ENCODE measurements around the gene TPK1. TPM values are rescaled to one million over a fixed set of nuclear protein-coding genes. Genes with fewer than 3 reads are reported as not detected.
"Not testable (repeated sequence)": the region's sequence is repeated elsewhere in the genome, so short reads cannot be mapped to it uniquely, and the experiment has no call there.

The TPK1 gene
- total and polyA plus RNA-seq, 2 donors = 5.7 to 10.7 TPM

DNA sequence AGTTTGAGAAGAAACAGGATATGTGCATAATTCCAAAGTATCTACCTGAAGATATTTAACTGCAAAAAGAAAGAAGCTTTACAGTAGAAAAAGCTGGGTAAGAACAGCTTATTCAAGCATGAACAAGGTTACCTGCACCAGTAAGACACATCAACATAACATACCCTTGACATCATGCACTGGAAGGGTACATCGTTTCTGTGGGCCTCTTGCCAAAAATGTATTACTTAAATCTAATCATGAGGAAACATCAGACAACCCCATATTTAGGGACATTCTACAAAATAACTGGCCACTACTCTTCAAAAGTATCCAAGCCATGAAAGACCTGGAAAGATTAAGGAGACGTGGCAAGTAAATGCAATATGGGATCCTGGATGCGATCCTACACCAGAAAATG, 18.9 kb downstream of the TPK1 start:
- Histone ChIP-seq H3K4me1 (ENCODE audit: insufficient read depth) (no peaks in the 10 kb centered on the region), H3K27ac (ENCODE audit: low read depth) (no peak overlapping the region), H3K36me3 (ENCODE audit: insufficient read depth) (no peaks in the 10 kb centered on the region), H3K4me3 (ENCODE audit: low read depth, low read length) (no peak overlapping the region)
- 71% methylated on average over 3 of the region's 3 CpGs for WGBS
- no peak for DNase-seq (ENCODE audit: extremely low spot score)

- H3K4me1 ChIP-seq (ENCODE audit: insufficient read depth) = no peaks in the 10 kb centered on the region
- no peak for DNase-seq (ENCODE audit: extremely low spot score)
- H3K4me3 ChIP-seq (ENCODE audit: low read depth, low read length) = no peak overlapping the region
- H3K27ac ChIP-seq (ENCODE audit: low read depth) = no peak overlapping the region
- 87% methylated on average over 1 of the region's 1 CpG for WGBS
- no peaks in the 10 kb centered on the region for H3K36me3 ChIP-seq (ENCODE audit: insufficient read depth)
Measured at GRCh38 chr7:144814299-144814698, 21.6 kb downstream of the TPK1 start.

- DNase-seq (ENCODE audit: extremely low spot score) = no peak
- WGBS = 71% methylated on average over 5 of the region's 5 CpGs
Measured at GRCh38 chr7:144812379-144813283, 23.2 kb downstream of the TPK1 start.

DNA sequence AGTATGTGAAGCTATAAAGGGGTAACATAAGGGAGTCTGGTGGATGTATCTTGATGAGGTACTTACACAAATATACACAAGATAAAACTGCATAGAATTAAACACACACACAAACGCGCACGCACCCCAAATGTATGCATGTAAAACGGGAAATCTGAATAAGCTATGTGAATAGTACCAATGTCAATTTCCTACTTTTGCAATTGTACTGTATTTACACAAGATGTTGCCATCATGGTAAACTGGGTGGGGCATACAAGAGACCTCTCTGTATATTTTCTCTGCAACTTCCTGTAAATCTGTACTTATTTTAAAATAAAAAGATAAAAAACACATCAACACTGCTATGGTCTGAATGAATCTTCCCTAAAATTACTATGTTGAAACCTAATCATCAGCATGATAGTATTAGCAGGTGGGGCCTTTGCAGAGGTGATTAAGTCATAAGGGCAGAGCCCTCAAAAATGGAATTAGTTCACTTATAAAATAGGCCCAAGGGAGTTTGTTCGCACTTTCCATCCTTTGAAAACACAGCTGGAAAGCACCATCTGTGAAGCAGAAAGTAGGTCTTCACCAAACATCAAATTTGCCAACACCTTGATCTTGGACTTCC, 30.1 kb downstream of the TPK1 start:
- Histone ChIP-seq H3K4me1 (ENCODE audit: insufficient read depth) (no peaks in the 10 kb centered on the region), H3K4me3 (ENCODE audit: low read depth, low read length) (no peak overlapping the region), H3K27ac (ENCODE audit: low read depth) (no peak overlapping the region), H3K36me3 (ENCODE audit: insufficient read depth) (no peaks in the 10 kb centered on the region)
- WGBS = 93% methylated on average over 5 of the region's 5 CpGs
- no peak for DNase-seq (ENCODE audit: extremely low spot score)

More at GRCh38 chr7:144812379-144813283, 23.2 kb downstream of the TPK1 start:
- H3K36me3 ChIP-seq (ENCODE audit: insufficient read depth) = no peaks in the 10 kb centered on the region
- H3K4me3 ChIP-seq (ENCODE audit: low read depth, low read length) = no peak overlapping the region
- H3K27ac ChIP-seq (ENCODE audit: low read depth) = no peak overlapping the region
- H3K4me1 ChIP-seq (ENCODE audit: insufficient read depth) = no peaks in the 10 kb centered on the region

DNA sequence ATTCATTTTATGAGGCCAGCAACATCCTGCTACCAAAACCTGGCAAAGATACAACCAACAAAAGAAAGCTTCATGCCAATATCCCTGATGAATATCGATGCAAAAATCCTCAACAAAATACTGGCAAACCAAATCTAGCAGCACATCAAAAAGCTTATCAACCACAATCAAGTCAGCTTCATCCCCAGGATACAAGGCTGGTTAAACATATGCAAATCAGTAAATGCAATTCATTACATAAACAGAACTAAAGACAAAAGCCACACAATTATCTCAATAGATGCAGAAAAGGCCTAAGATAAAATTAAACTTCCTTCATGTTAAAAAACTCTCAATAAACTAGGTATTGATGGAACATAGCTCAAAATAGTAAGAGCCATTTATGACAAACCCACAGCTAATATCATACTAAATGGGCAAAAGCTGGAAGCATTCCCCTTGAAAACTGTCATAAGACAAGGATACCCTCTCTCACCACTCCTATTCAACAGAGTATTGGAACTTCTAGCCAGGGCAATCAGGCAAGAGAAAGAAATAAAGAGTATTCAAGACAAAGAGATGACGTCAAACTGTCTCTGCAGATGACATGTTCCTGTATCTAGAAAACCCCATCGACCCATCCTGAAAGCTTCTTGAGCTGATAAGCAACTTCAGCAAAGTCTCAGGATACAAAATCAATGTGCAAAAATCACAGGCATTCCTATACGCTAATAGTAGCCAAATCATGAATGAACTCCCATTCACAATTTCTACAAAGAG, 35.0 kb downstream of the TPK1 start:
- WGBS = 73% methylated on average over 4 of the region's 4 CpGs
- H3K27ac ChIP-seq (ENCODE audit: low read depth); H3K4me3 ChIP-seq (ENCODE audit: low read depth, low read length): not testable (repeated sequence)

GRCh38 chr7:144796919-144797318, 38.9 kb downstream of the TPK1 start:
- Histone ChIP-seq H3K36me3 (ENCODE audit: insufficient read depth) (no peaks in the 10 kb centered on the region), H3K27ac (ENCODE audit: low read depth) (no peak overlapping the region), H3K4me3 (ENCODE audit: low read depth, low read length) (no peak overlapping the region), H3K4me1 (ENCODE audit: insufficient read depth) (no peaks in the 10 kb centered on the region)
- no peak for DNase-seq (ENCODE audit: extremely low spot score)
- 95% methylated on average over 5 of the region's 5 CpGs for WGBS

More for the DNA sequence above, 35.0 kb downstream of the TPK1 start:
- H3K4me1 ChIP-seq (ENCODE audit: insufficient read depth); H3K36me3 ChIP-seq (ENCODE audit: insufficient read depth); DNase-seq (ENCODE audit: extremely low spot score): not testable (repeated sequence)

GRCh38 chr7:144792050-144792449, 43.8 kb downstream of the TPK1 start:
- Histone ChIP-seq H3K36me3 (ENCODE audit: insufficient read depth) (no peaks in the 10 kb centered on the region), H3K4me3 (ENCODE audit: low read depth, low read length) (no peak overlapping the region), H3K27ac (ENCODE audit: low read depth) (no peak overlapping the region), H3K4me1 (ENCODE audit: insufficient read depth) (no peaks in the 10 kb centered on the region)
- no peak for DNase-seq (ENCODE audit: extremely low spot score)
- 97% methylated on average over 3 of the region's 3 CpGs for WGBS

DNA sequence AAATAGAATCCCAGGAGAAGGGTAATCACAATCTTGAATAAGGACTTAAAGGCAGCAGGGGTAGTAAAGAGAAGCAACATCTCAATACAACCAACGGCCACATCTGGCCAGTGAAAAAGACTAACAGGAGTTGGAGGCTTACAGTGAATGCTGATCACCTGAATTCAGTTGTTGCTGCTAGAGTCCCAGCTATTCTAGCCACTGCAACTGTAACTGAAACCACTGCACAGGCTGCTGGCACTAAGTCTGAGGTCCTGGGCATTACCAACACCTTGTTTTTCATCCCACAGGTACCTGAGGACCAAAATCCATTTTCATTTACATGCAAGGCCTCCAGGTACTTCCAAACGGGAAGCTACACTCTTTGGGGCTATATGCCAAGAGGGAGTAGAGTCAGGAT, 44.4 kb downstream of the TPK1 start:
- no peak for DNase-seq (ENCODE audit: extremely low spot score)
- H3K27ac ChIP-seq (ENCODE audit: low read depth) = no peak overlapping the region
- 80% methylated on average over 2 of the region's 2 CpGs for WGBS
- no peaks in the 10 kb centered on the region for H3K4me1 ChIP-seq (ENCODE audit: insufficient read depth)
- no peak overlapping the region for H3K4me3 ChIP-seq (ENCODE audit: low read depth, low read length)
- no peaks in the 10 kb centered on the region for H3K36me3 ChIP-seq (ENCODE audit: insufficient read depth)

DNA sequence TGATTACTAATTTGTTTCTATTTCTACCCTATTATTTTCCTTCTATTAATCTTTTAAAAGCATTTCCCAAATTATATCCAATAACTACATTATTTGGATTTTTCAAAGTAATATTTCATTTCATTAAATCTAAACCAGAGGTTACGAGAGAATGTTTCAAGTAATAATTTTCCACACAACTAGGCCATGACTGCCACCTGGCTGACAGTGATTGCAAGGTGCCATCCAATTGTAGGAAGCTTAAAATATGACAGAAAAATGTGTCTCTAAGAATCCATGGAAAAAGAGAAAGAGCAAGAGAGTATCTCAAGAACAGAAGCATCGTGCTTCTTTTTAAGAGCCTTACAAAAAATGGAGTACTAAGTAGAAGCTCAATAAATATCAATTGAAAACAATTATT, 48.7 kb downstream of the TPK1 start:
- no peak for DNase-seq (ENCODE audit: extremely low spot score)
- H3K4me3 ChIP-seq (ENCODE audit: low read depth, low read length) = no peak overlapping the region
- no peaks in the 10 kb centered on the region for H3K36me3 ChIP-seq (ENCODE audit: insufficient read depth)
- WGBS = 90% methylated on average over 2 of the region's 2 CpGs
- H3K27ac ChIP-seq (ENCODE audit: low read depth) = no peak overlapping the region
- no peaks in the 10 kb centered on the region for H3K4me1 ChIP-seq (ENCODE audit: insufficient read depth)

- Histone ChIP-seq H3K36me3 (ENCODE audit: insufficient read depth) (no peaks in the 10 kb centered on the region), H3K27ac (ENCODE audit: low read depth) (no peak overlapping the region), H3K4me3 (ENCODE audit: low read depth, low read length) (no peak overlapping the region), H3K4me1 (ENCODE audit: insufficient read depth) (no peaks in the 10 kb centered on the region)
- no peak for DNase-seq (ENCODE audit: extremely low spot score)
- 85% methylated on average over 2 of the region's 2 CpGs for WGBS
Measured at GRCh38 chr7:144786522-144786921, 49.3 kb downstream of the TPK1 start.

- WGBS = 77% methylated on average over 1 of the region's 1 CpG
- Histone ChIP-seq H3K4me1 (ENCODE audit: insufficient read depth) (no peaks in the 10 kb centered on the region), H3K36me3 (ENCODE audit: insufficient read depth) (no peaks in the 10 kb centered on the region), H3K4me3 (ENCODE audit: low read depth, low read length) (no peak overlapping the region), H3K27ac (ENCODE audit: low read depth) (no peak overlapping the region)
- DNase-seq (ENCODE audit: extremely low spot score) = no peak
Measured at GRCh38 chr7:144786079-144786478, 49.8 kb downstream of the TPK1 start.

DNA sequence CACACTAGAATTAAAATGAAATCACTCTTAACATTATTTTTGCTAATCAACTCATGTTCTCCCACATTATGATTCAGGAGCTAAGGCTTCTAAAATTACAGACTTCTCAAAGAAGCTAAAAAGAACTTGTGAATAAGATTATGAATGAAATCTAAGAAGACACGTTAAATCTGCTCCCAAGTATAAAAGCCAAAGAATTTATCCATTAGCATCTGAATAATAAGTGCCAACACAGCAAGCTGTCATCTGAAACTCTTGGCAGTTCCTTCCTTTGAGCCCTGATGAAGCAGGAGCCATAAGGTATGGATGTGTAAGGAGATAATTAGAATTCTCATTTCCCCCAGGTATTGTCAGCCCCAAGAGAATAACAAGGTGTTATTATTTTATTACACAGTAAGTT, 50.3 kb downstream of the TPK1 start:
- 73% methylated on average over 1 of the region's 1 CpG for WGBS
- Histone ChIP-seq H3K4me1 (ENCODE audit: insufficient read depth) (no peaks in the 10 kb centered on the region), H3K4me3 (ENCODE audit: low read depth, low read length) (no peak overlapping the region), H3K27ac (ENCODE audit: low read depth) (no peak overlapping the region), H3K36me3 (ENCODE audit: insufficient read depth) (no peaks in the 10 kb centered on the region)
- no peak for DNase-seq (ENCODE audit: extremely low spot score)

- WGBS = 85% methylated on average over 3 of the region's 3 CpGs
- DNase-seq (ENCODE audit: extremely low spot score) = no peak
- Histone ChIP-seq H3K4me1 (ENCODE audit: insufficient read depth) (no peaks in the 10 kb centered on the region), H3K36me3 (ENCODE audit: insufficient read depth) (no peaks in the 10 kb centered on the region), H3K27ac (ENCODE audit: low read depth) (no peak overlapping the region), H3K4me3 (ENCODE audit: low read depth, low read length) (no peak overlapping the region)
Measured at GRCh38 chr7:144784943-144785342, 50.9 kb downstream of the TPK1 start.

- Histone ChIP-seq H3K4me3 (ENCODE audit: low read depth, low read length) (no peak overlapping the region), H3K27ac (ENCODE audit: low read depth) (no peak overlapping the region), H3K4me1 (ENCODE audit: insufficient read depth) (no peaks in the 10 kb centered on the region), H3K36me3 (ENCODE audit: insufficient read depth) (no peaks in the 10 kb centered on the region)
- no peak for DNase-seq (ENCODE audit: extremely low spot score)
- WGBS = 95% methylated on average over 2 of the region's 2 CpGs
Measured at GRCh38 chr7:144784441-144784840, 51.4 kb downstream of the TPK1 start.

Measured in urinary bladder (tissue), 4 donors.